ENCODE results near the gene SSC5D. TPM values are rescaled to one million over a fixed set of nuclear protein-coding genes. Genes with fewer than 3 reads are reported as not detected.

Gene SSC5D
- total RNA-seq, 1 donor from 2014 or later = 46.8 TPM

DNA sequence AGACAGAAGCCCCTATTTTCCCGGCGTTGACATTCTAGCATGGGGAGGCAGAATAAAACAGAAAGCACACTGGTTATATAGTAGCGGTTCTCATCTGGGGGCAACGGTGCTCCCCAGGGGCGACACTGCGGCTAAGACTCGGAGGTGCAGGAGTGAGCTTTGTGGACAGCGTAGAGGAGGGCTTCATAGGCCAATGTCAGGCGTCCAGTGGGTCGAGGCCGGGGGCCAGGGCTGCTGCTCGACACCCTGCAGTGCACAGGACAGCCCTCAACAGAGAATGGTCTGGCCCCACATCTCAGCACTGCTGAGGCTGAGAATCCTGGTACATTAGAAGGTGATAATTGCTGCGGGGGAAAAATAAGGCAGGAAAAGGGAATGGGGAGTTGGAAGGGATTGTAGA lies 10.3 kb upstream of the SSC5D start:
- H4K20me1 ChIP-seq (ENCODE audit: insufficient read depth, low read length) = peaks cover 9% of the 10 kb centered on the region
- peaks cover 9% of the 10 kb centered on the region for H3K4me1 Mint-ChIP-seq (ENCODE audit: low read depth, unreplicated experiment)
- DNase-seq (ENCODE audit: low read depth) (no peak), FAIRE-seq (no peak)
- H3K9ac ChIP-seq (ENCODE audit: low read length) = no peak overlapping the region
- no peak overlapping the region for H3K27ac ChIP-seq (ENCODE audit: low read depth, low read length)
- H3K4me3 Mint-ChIP-seq (ENCODE audit: unreplicated experiment) = peak overlapping the region; percentile 91
- no peak for TF ChIP-seq EZH2 (IDR thresholded peaks at IDR 0.05; ENCODE audit: insufficient read depth, low read length)
- TF ChIP-seq, protein P1, sequence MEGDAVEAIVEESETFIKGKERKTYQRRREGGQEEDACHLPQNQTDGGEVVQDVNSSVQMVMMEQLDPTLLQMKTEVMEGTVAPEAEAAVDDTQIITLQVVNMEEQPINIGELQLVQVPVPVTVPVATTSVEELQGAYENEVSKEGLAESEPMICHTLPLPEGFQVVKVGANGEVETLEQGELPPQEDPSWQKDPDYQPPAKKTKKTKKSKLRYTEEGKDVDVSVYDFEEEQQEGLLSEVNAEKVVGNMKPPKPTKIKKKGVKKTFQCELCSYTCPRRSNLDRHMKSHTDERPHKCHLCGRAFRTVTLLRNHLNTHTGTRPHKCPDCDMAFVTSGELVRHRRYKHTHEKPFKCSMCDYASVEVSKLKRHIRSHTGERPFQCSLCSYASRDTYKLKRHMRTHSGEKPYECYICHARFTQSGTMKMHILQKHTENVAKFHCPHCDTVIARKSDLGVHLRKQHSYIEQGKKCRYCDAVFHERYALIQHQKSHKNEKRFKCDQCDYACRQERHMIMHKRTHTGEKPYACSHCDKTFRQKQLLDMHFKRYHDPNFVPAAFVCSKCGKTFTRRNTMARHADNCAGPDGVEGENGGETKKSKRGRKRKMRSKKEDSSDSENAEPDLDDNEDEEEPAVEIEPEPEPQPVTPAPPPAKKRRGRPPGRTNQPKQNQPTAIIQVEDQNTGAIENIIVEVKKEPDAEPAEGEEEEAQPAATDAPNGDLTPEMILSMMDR (IDR thresholded peaks at IDR 0.05; ENCODE audit: insufficient read depth, low read depth, low read length) = no peak
- H3K79me2 ChIP-seq (ENCODE audit: insufficient read depth, low read length) = peaks cover 29% of the 10 kb centered on the region
- peaks cover 4% of the 10 kb centered on the region for H3K36me3 Mint-ChIP-seq (ENCODE audit: low read depth, unreplicated experiment)
- no peaks in the 10 kb centered on the region for H3K9me3 Mint-ChIP-seq (ENCODE audit: unreplicated experiment)
- H3K9me3 ChIP-seq (ENCODE audit: insufficient read depth, low read depth, low read length) = no peaks in the 10 kb centered on the region
- peaks cover 26% of the 10 kb centered on the region for H3K4me1 ChIP-seq (ENCODE audit: insufficient read depth, low read length)
- no peak overlapping the region for H2AFZ ChIP-seq (ENCODE audit: low read depth, low read length)
- peak overlapping the region; percentile 91 for H3K4me2 ChIP-seq (ENCODE audit: low read length)
- no peaks in the 10 kb centered on the region for H3K27me3 ChIP-seq (ENCODE audit: insufficient read depth, low read length)
- H3K4me3 ChIP-seq (ENCODE audit: insufficient read depth, low read depth, low read length) = peak overlapping the region; percentile 81
- H3K27ac Mint-ChIP-seq (ENCODE audit: unreplicated experiment) = peak overlapping the region; percentile 66
- H3K36me3 ChIP-seq (ENCODE audit: insufficient read depth, low read length) = no peaks in the 10 kb centered on the region
- no peaks in the 10 kb centered on the region for H3K27me3 Mint-ChIP-seq (ENCODE audit: low read depth, unreplicated experiment)

DNA sequence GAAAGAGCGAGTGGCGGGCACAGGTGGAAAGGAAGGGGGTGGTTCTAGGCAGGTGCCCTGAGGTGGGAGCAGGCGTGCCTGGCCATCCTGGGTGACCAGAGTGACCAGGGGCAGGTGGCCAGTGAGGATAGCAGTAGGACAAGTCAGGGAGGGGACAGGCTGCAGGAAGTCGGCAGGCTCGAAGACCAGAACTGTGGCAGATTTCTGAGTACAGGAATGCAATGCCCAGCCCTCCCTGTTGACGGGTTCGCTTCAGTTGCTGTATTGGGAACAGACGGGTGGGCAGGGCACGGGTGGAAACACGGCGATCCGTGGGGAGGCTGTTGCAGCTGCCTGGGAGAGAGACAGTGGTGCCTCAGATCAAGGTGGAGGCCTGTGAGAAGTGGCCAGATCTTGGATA lies 9.9 kb upstream of the SSC5D start:
- Histone ChIP-seq H3K9ac (ENCODE audit: low read length) (no peak overlapping the region), H3K4me2 (ENCODE audit: low read length) (peak overlapping the region; percentile 91), H2AFZ (ENCODE audit: low read depth, low read length) (no peak overlapping the region), H3K27me3 (ENCODE audit: insufficient read depth, low read length) (no peaks in the 10 kb centered on the region), H4K20me1 (ENCODE audit: insufficient read depth, low read length) (peaks cover 9% of the 10 kb centered on the region), H3K27ac (ENCODE audit: low read depth, low read length) (no peak overlapping the region), H3K4me3 (ENCODE audit: insufficient read depth, low read depth, low read length) (no peak overlapping the region), H3K36me3 (ENCODE audit: insufficient read depth, low read length) (no peaks in the 10 kb centered on the region), H3K9me3 (ENCODE audit: insufficient read depth, low read depth, low read length) (no peaks in the 10 kb centered on the region), H3K4me1 (ENCODE audit: insufficient read depth, low read length) (peaks cover 21% of the 10 kb centered on the region), H3K79me2 (ENCODE audit: insufficient read depth, low read length) (peaks cover 29% of the 10 kb centered on the region)
- TF ChIP-seq EZH2 (IDR thresholded peaks at IDR 0.05; ENCODE audit: insufficient read depth, low read length) = no peak
- TF ChIP-seq, protein P1 (IDR thresholded peaks at IDR 0.05; ENCODE audit: insufficient read depth, low read depth, low read length) = no peak
- Mint-ChIP-seq H3K4me1 (ENCODE audit: low read depth, unreplicated experiment) (peaks cover 9% of the 10 kb centered on the region), H3K27me3 (ENCODE audit: low read depth, unreplicated experiment) (no peaks in the 10 kb centered on the region), H3K4me3 (ENCODE audit: unreplicated experiment) (peak overlapping the region; percentile 91), H3K9me3 (ENCODE audit: unreplicated experiment) (no peaks in the 10 kb centered on the region), H3K27ac (ENCODE audit: unreplicated experiment) (peak overlapping the region; percentile 66), H3K36me3 (ENCODE audit: low read depth, unreplicated experiment) (peaks cover 4% of the 10 kb centered on the region)
- FAIRE-seq (no peak), DNase-seq (ENCODE audit: low read depth) (no peak)

DNA sequence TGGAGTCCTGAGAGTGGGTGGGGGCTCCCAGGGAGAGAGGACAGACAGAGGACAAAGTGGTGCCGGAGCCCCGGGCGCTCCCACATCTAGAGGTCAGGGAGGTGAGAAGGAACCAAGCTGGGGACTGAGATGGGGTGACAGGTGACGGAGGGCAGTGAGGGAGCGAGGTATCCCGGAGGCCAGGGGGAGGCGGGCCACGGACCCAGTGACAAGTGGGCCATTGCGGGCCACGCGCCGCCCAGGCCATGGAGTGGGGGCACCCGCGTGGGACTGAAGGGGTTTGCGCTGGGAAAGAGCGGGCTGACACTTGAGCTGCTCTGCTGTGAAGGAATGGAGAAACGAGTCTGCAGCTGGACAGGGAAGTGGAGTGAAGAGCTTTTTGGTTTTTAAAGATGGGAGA lies 9.2 kb upstream of the SSC5D start:
- H4K20me1 ChIP-seq (ENCODE audit: insufficient read depth, low read length) = peaks cover 9% of the 10 kb centered on the region
- no peaks in the 10 kb centered on the region for H3K9me3 ChIP-seq (ENCODE audit: insufficient read depth, low read depth, low read length)
- peaks cover 30% of the 10 kb centered on the region for H3K79me2 ChIP-seq (ENCODE audit: insufficient read depth, low read length)
- no peaks in the 10 kb centered on the region for H3K9me3 Mint-ChIP-seq (ENCODE audit: unreplicated experiment)
- peak overlapping the region; percentile 1 for H3K4me3 Mint-ChIP-seq (ENCODE audit: unreplicated experiment)
- no peak overlapping the region for H3K9ac ChIP-seq (ENCODE audit: low read length)
- H3K27ac ChIP-seq (ENCODE audit: low read depth, low read length) = no peak overlapping the region
- H2AFZ ChIP-seq (ENCODE audit: low read depth, low read length) = no peak overlapping the region
- H3K4me1 ChIP-seq (ENCODE audit: insufficient read depth, low read length) = peaks cover 18% of the 10 kb centered on the region
- peak overlapping the region; percentile 79 for H3K27ac Mint-ChIP-seq (ENCODE audit: unreplicated experiment)
- no peak for DNase-seq (ENCODE audit: low read depth)
- FAIRE-seq = no peak
- no peaks in the 10 kb centered on the region for H3K27me3 Mint-ChIP-seq (ENCODE audit: low read depth, unreplicated experiment)
- H3K4me3 ChIP-seq (ENCODE audit: insufficient read depth, low read depth, low read length) = no peak overlapping the region
- H3K4me1 Mint-ChIP-seq (ENCODE audit: low read depth, unreplicated experiment) = peaks cover 9% of the 10 kb centered on the region
- peaks cover 4% of the 10 kb centered on the region for H3K36me3 Mint-ChIP-seq (ENCODE audit: low read depth, unreplicated experiment)
- TF ChIP-seq, protein P1 (IDR thresholded peaks at IDR 0.05; ENCODE audit: insufficient read depth, low read depth, low read length) = no peak
- no peak for TF ChIP-seq EZH2 (IDR thresholded peaks at IDR 0.05; ENCODE audit: insufficient read depth, low read length)
- no peaks in the 10 kb centered on the region for H3K36me3 ChIP-seq (ENCODE audit: insufficient read depth, low read length)
- no peak overlapping the region for H3K4me2 ChIP-seq (ENCODE audit: low read length)
- no peaks in the 10 kb centered on the region for H3K27me3 ChIP-seq (ENCODE audit: insufficient read depth, low read length)
